ENCODE measurements around the gene CORO6.

DNA sequence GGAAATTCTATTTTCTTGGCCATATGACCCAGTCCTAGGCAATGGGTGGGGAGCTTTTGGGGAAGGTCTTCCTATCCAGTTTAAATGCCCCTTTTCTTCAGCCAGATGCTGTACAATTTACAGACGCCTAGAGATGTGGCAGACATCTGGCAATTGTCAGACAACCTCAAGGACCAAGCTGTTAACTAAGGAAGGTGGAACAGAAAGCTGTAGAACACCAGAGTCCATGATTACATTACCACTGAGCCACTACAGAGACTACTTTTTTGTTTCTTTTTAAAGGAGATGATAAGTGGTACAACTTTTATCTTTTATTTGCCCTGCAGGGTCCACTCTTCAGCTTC, 21.1 kb upstream of the CORO6 start:
- TF ChIP-seq CTCF (IDR thresholded peaks at IDR 0.05) (no peak), POLR2A (IDR thresholded peaks at IDR 0.05) (no peak), EP300 (IDR thresholded peaks at IDR 0.05; ENCODE audit: low read depth) (no peak), POLR2AphosphoS5 (IDR thresholded peaks at IDR 0.05) (no peak)

Data from transverse colon (tissue), 4 donors.